Suprapubic skin (tissue), 4 donors: ENCODE measurements around the gene IGF2BP3. TPM values are rescaled to one million over a fixed set of nuclear protein-coding genes. Genes with fewer than 3 reads are reported as not detected.

Experiments used
- DNase-seq, 2 donors: peaks; one replicate each; pipeline ENCODE4 v3.0.0-alpha.2; 2019; ENCODE audit warnings: low spot score in 2 of 2
- H3K27ac ChIP-seq: fragments of 200-600 bp; sonication (generic); one replicate; pipeline ENCODE4 v1.5.1; 2019
- H3K27me3 ChIP-seq: fragments of 200-600 bp; sonication (generic); one replicate; pipeline ENCODE4 v1.5.1; 2019
- H3K36me3 ChIP-seq: fragments of 200-600 bp; sonication (generic); one replicate; pipeline ENCODE4 v1.5.1; 2019
- H3K4me1 ChIP-seq: fragments of 200-600 bp; sonication (generic); one replicate; pipeline ENCODE4 v1.5.1; 2019
- H3K4me3 ChIP-seq: fragments of 200-600 bp; sonication (generic); one replicate; pipeline ENCODE4 v1.5.1; 2019; ENCODE audit warnings: mild to moderate bottlenecking
- H3K9me3 ChIP-seq: fragments of 200-600 bp; sonication (generic); one replicate; pipeline ENCODE4 v1.5.1; 2019
- EP300 ChIP-seq: sonication (generic); formaldehyde crosslinking; IDR thresholded peaks from one replicate; pipeline ENCODE4 v1.6.1; 2017; ENCODE audit warnings: antibody characterized with exemption
- POLR2A ChIP-seq, 2 donors: fragments of 450-650 bp; IDR thresholded peaks; one replicate each; pipeline ENCODE4 v1.6.1; 2017; ENCODE audit warnings: antibody characterized with exemption in 2 of 2, mild to moderate bottlenecking in 2 of 2, moderate library complexity in 2 of 2
- POLR2AphosphoS5 ChIP-seq, 3 donors: sonication (generic); formaldehyde crosslinking; IDR thresholded peaks; one replicate each; pipeline ENCODE4 v1.6.1; 2017; ENCODE audit warnings: antibody characterized with exemption in 3 of 3
- WGBS: methylation state at CpG from one replicate; pipeline ENCODE4 v1.1.5; 2018; 5-methylcytosine and 5-hydroxymethylcytosine counted together
- total RNA-seq, 4 donors: library from RNA; depleted of rRNA; stranded (reverse); fragments of >200 nt; gene quantifications; one replicate each; pipeline ENCODE4 v1.1.0, GENCODE V29; 2016
- TF ChIP-seq, protein P1 (sequence below), 2 donors: fragments of 200-600 bp in 1 of 2; fragments of 450-650 bp in 1 of 2; sonication (generic) in 1 of 2; IDR thresholded peaks; one replicate each; pipeline ENCODE4 v1.5.1; 2016 to 2019; ENCODE audit warnings: antibody characterized with exemption in 2 of 2, mild to moderate bottlenecking in 1 of 2, moderate library complexity in 1 of 2

Gene IGF2BP3
- total RNA-seq, 4 donors from 2014 or later = 0.47 to 1.9 TPM; not detected in 2

DNA sequence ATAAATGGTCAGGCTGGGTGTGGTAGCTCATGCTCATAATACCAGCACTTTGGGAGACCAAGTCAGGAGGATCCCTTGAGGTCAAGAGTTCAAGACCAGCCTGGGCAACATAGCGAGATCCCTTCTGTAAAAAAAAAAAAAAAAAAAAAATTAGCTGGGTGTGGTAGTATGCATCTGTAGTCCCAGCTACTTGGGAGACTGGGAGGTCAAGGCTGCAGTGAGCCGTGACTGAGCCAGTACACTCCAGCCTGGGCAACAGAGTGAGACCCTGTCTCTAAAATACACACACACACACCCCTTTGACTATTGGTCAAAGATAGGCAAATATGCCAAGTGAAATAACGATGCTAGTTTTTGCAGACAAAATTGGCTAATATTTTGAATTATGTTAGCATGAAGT, 80.6 kb downstream of the IGF2BP3 start:
- Histone ChIP-seq H3K27ac (no peak overlapping the region), H3K4me3 (no peak overlapping the region), H3K36me3 (no peaks in the 10 kb centered on the region), H3K9me3 (no peaks in the 10 kb centered on the region), H3K27me3 (no peaks in the 10 kb centered on the region), H3K4me1 (no peaks in the 10 kb centered on the region)
- TF ChIP-seq POLR2A (IDR thresholded peaks at IDR 0.05) (no peak), POLR2AphosphoS5 (IDR thresholded peaks at IDR 0.05) (no peak), EP300 (no peak)
- TF ChIP-seq, protein P1, sequence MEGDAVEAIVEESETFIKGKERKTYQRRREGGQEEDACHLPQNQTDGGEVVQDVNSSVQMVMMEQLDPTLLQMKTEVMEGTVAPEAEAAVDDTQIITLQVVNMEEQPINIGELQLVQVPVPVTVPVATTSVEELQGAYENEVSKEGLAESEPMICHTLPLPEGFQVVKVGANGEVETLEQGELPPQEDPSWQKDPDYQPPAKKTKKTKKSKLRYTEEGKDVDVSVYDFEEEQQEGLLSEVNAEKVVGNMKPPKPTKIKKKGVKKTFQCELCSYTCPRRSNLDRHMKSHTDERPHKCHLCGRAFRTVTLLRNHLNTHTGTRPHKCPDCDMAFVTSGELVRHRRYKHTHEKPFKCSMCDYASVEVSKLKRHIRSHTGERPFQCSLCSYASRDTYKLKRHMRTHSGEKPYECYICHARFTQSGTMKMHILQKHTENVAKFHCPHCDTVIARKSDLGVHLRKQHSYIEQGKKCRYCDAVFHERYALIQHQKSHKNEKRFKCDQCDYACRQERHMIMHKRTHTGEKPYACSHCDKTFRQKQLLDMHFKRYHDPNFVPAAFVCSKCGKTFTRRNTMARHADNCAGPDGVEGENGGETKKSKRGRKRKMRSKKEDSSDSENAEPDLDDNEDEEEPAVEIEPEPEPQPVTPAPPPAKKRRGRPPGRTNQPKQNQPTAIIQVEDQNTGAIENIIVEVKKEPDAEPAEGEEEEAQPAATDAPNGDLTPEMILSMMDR (IDR thresholded peaks at IDR 0.05) = no peak
- no peak for DNase-seq
- 92% methylated on average over 3 of the region's 3 CpGs for WGBS

- Histone ChIP-seq H3K4me3 (no peak overlapping the region), H3K4me1 (no peaks in the 10 kb centered on the region), H3K27ac (no peak overlapping the region), H3K36me3 (no peaks in the 10 kb centered on the region), H3K27me3 (no peaks in the 10 kb centered on the region), H3K9me3 (no peaks in the 10 kb centered on the region)
- no peak for DNase-seq
- TF ChIP-seq EP300 (no peak), POLR2AphosphoS5 (IDR thresholded peaks at IDR 0.05) (no peak), POLR2A (IDR thresholded peaks at IDR 0.05) (no peak)
- TF ChIP-seq, protein P1 (IDR thresholded peaks at IDR 0.05) = no peak
- 85% methylated on average over 1 of the region's 1 CpG for WGBS
Measured at GRCh38 chr7:23387583-23387982, 82.7 kb downstream of the IGF2BP3 start.

GRCh38 chr7:23385140-23385539, 85.2 kb downstream of the IGF2BP3 start:
- WGBS = 89% methylated on average over 1 of the region's 1 CpG
- no peaks in the 10 kb centered on the region for H3K4me1 ChIP-seq
- H3K36me3 ChIP-seq = no peaks in the 10 kb centered on the region
- DNase-seq = no peak
- H3K9me3 ChIP-seq = no peaks in the 10 kb centered on the region
- H3K4me3 ChIP-seq = no peak overlapping the region
- no peaks in the 10 kb centered on the region for H3K27me3 ChIP-seq
- no peak overlapping the region for H3K27ac ChIP-seq
- TF ChIP-seq, protein P1 (IDR thresholded peaks at IDR 0.05) = no peak
- no peak for TF ChIP-seq POLR2A (IDR thresholded peaks at IDR 0.05)
- TF ChIP-seq EP300 = no peak
- TF ChIP-seq POLR2AphosphoS5 (IDR thresholded peaks at IDR 0.05) = no peak

- TF ChIP-seq POLR2A (IDR thresholded peaks at IDR 0.05) (no peak), POLR2AphosphoS5 (IDR thresholded peaks at IDR 0.05) (no peak), EP300 (no peak)
- TF ChIP-seq, protein P1 (IDR thresholded peaks at IDR 0.05) = no peak
Measured at GRCh38 chr7:23383225-23383624, 87.1 kb downstream of the IGF2BP3 start.

DNA sequence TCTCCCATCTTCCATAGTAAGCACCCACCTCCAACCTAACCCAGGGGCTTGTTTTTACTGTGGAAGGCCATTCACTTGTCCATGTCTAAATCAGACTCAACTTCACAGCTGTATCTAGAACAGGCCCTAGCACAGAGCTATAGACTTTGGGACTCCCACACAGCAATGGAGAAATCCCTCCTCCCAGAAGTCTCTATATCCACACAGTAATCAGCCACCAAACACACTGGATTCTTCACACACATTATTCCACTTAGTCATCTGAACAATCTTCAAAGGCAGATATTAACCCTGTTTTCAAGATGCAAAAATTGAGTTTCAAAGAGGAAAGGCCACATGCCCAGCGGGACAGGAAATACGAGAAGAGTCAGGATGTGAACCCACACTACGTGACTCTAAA, 89.3 kb downstream of the IGF2BP3 start:
- Histone ChIP-seq H3K27ac (no peak overlapping the region), H3K4me1 (no peaks in the 10 kb centered on the region), H3K27me3 (no peaks in the 10 kb centered on the region), H3K9me3 (no peaks in the 10 kb centered on the region), H3K36me3 (no peaks in the 10 kb centered on the region), H3K4me3 (no peak overlapping the region)
- no peak for TF ChIP-seq POLR2A (IDR thresholded peaks at IDR 0.05)
- TF ChIP-seq EP300 = no peak
- TF ChIP-seq, protein P1 (IDR thresholded peaks at IDR 0.05) = no peak
- TF ChIP-seq POLR2AphosphoS5 (IDR thresholded peaks at IDR 0.05) = no peak
- DNase-seq = no peak
- 85% methylated on average over 3 of the region's 3 CpGs for WGBS

More at GRCh38 chr7:23383225-23383624, 87.1 kb downstream of the IGF2BP3 start:
- Histone ChIP-seq H3K4me1 (no peaks in the 10 kb centered on the region), H3K4me3 (no peak overlapping the region), H3K9me3 (no peaks in the 10 kb centered on the region), H3K36me3 (no peaks in the 10 kb centered on the region), H3K27me3 (no peaks in the 10 kb centered on the region), H3K27ac (no peak overlapping the region)
- DNase-seq = no peak
- whole genome bisulfite sequencing = 90% methylated on average over 2 of the region's 2 CpGs
